WERI-Rb-1 (cell line): ENCODE data around the gene AKT1.
A peak's percentile ranks its signal among the peaks of the same experiment; 100 is the strongest.

Experiments
- DNase-seq: peaks from one replicate; pipeline ENCODE4 v3.0.0-alpha.2; 2020
- H3K27ac ChIP-seq: fragments of 250-450 bp; sonication (Bioruptor Pico); 2 replicates; pipeline ENCODE4 v1.5.1; 2020; ENCODE audit warnings: mild to moderate bottlenecking, moderate library complexity
- H3K27me3 ChIP-seq: fragments of 250-450 bp; sonication (Bioruptor Pico); 2 replicates; pipeline ENCODE4 v1.5.1; 2021; ENCODE audit warnings: mild to moderate bottlenecking, low read depth, moderate library complexity; ENCODE audit not compliant: insufficient read depth, severe bottlenecking
- H3K36me3 ChIP-seq: fragments of 250-450 bp; sonication (Bioruptor Pico); 2 replicates; pipeline ENCODE4 v1.5.1; 2020; ENCODE audit warnings: mild to moderate bottlenecking, moderate library complexity
- H3K4me3 ChIP-seq: 2 replicates; pipeline ENCODE4 v1.5.1; 2011; ENCODE audit warnings: low read depth, mild to moderate bottlenecking, control low read depth, low read length
- H3K9me3 ChIP-seq: fragments of 250-450 bp; sonication (Bioruptor Pico); 2 replicates; pipeline ENCODE4 v1.5.1; 2021; ENCODE audit warnings: mild to moderate bottlenecking, moderate library complexity; ENCODE audit not compliant: severe bottlenecking
- CTCF ChIP-seq: IDR thresholded peaks from 2 replicates; pipeline ENCODE4 v1.5.1; 2011; ENCODE audit warnings: low read depth, mild to moderate bottlenecking, control low read depth, inconsistent platforms, low read length

Gene AKT1

GRCh38 chr14:104756477-104757237, 38.9 kb downstream of the AKT1 start:
- Histone ChIP-seq H3K36me3 (peaks cover 70% of the 10 kb centered on the region), H3K4me3 (no peak overlapping the region), H3K27me3 (no peaks in the 10 kb centered on the region), H3K27ac (no peak overlapping the region), H3K9me3 (peaks cover 7% of the 10 kb centered on the region)
- DNase-seq = no peak
- TF ChIP-seq CTCF = no peak

- H3K27me3 ChIP-seq = no peaks in the 10 kb centered on the region
- no peak for DNase-seq
- no peak for TF ChIP-seq CTCF
- peaks cover 65% of the 10 kb centered on the region for H3K36me3 ChIP-seq
- no peak overlapping the region for H3K27ac ChIP-seq
- H3K9me3 ChIP-seq = peaks cover 14% of the 10 kb centered on the region
- H3K4me3 ChIP-seq = no peak overlapping the region
Measured at GRCh38 chr14:104755621-104756020, 39.9 kb downstream of the AKT1 start.

- TF ChIP-seq CTCF = no peak
- DNase-seq = no peak
- H3K36me3 ChIP-seq = peaks cover 55% of the 10 kb centered on the region
- no peaks in the 10 kb centered on the region for H3K27me3 ChIP-seq
- H3K9me3 ChIP-seq = peaks cover 14% of the 10 kb centered on the region
- peak overlapping the region; percentile 51 for H3K4me3 ChIP-seq
- no peak overlapping the region for H3K27ac ChIP-seq
Measured at GRCh38 chr14:104754213-104754851, 41.2 kb downstream of the AKT1 start.

- no peak for DNase-seq
- Histone ChIP-seq H3K27ac (peak overlapping the region; percentile 97), H3K36me3 (peaks cover 48% of the 10 kb centered on the region), H3K4me3 (peak overlapping the region; percentile 51), H3K9me3 (peaks cover 14% of the 10 kb centered on the region), H3K27me3 (no peaks in the 10 kb centered on the region)
- TF ChIP-seq CTCF = no peak
Measured at GRCh38 chr14:104753528-104754212, 41.9 kb downstream of the AKT1 start.

GRCh38 chr14:104752735-104753527, 42.6 kb downstream of the AKT1 start, which contains the start of gene SIVA1:
SIVA1 (plus strand) TSS chr14:104753147; CDS start chr14:104753202, 55 bp downstream.
- Histone ChIP-seq H3K27me3 (no peaks in the 10 kb centered on the region), H3K27ac (peak within 1 kb of the TSS; percentile 97), H3K36me3 (peaks cover 44% of the 10 kb centered on the region), H3K4me3 (peak within 1 kb of the TSS; percentile 51), H3K9me3 (peaks cover 14% of the 10 kb centered on the region)
- no peak for TF ChIP-seq CTCF
- DNase-seq = peak; percentile 100
